Trophoblast cell (in vitro differentiated cells and primary cell): ENCODE results near the gene TMEM150C.

Source experiments
- DNase-seq, 2 donors: peaks; one replicate each; pipeline ENCODE4 v3.0.0-alpha.2; 2016
- H2AFZ ChIP-seq: 2 replicates; pipeline ENCODE4 v1.6.1; 2013; ENCODE audit warnings: low read length, moderate library complexity, mild to moderate bottlenecking; ENCODE audit not compliant: insufficient read depth, poor library complexity
- H2AK5ac ChIP-seq: 2 replicates; pipeline ENCODE4 v1.6.1; 2013; ENCODE audit warnings: mild to moderate bottlenecking, low read length
- H2BK120ac ChIP-seq: 2 replicates; pipeline ENCODE4 v1.6.1; 2013; ENCODE audit warnings: low read length, mild to moderate bottlenecking, moderate library complexity; ENCODE audit not compliant: insufficient read depth, poor library complexity
- H2BK12ac ChIP-seq: 2 replicates; pipeline ENCODE4 v1.6.1; 2013; ENCODE audit warnings: mild to moderate bottlenecking, low read length, moderate library complexity
- H2BK5ac ChIP-seq: 2 replicates; pipeline ENCODE4 v1.6.1; 2013; ENCODE audit warnings: low read length, low read depth, moderate library complexity, mild to moderate bottlenecking; ENCODE audit not compliant: poor library complexity
- H3K14ac ChIP-seq: 2 replicates; pipeline ENCODE4 v1.6.1; 2013; ENCODE audit warnings: mild to moderate bottlenecking, low read length
- H3K18ac ChIP-seq: 2 replicates; pipeline ENCODE4 v1.6.1; 2013; ENCODE audit warnings: mild to moderate bottlenecking, low read length
- H3K23ac ChIP-seq: 2 replicates; pipeline ENCODE4 v1.6.1; 2013; ENCODE audit warnings: low read length
- H3K27ac ChIP-seq: 2 replicates; pipeline ENCODE4 v1.5.1; 2013; ENCODE audit warnings: low read depth, mild to moderate bottlenecking, inconsistent platforms, low read length, moderate library complexity
- H3K27me3 ChIP-seq: 2 replicates; pipeline ENCODE4 v1.6.1; 2013; ENCODE audit warnings: inconsistent platforms, mild to moderate bottlenecking, low read length, moderate library complexity; ENCODE audit not compliant: insufficient read depth
- H3K36me3 ChIP-seq, 2 experiments: 1 replicate in 1 of 2; 2 replicates in 1 of 2; pipeline ENCODE4 v1.6.1; 2013; ENCODE audit warnings: low read length in 2 of 2, mild to moderate bottlenecking in 2 of 2, moderate library complexity in 1 of 2; ENCODE audit not compliant: insufficient read depth in 2 of 2, control insufficient read depth in 1 of 2
- H3K4ac ChIP-seq: 2 replicates; pipeline ENCODE4 v1.6.1; 2013; ENCODE audit warnings: low read depth, mild to moderate bottlenecking, low read length, moderate library complexity
- H3K4me1 ChIP-seq, 2 experiments: 1 replicate in 1 of 2; 2 replicates in 1 of 2; pipeline ENCODE4 v1.6.1; 2013; ENCODE audit warnings: low read length in 2 of 2, mild to moderate bottlenecking in 2 of 2, moderate library complexity in 1 of 2; ENCODE audit not compliant: insufficient read depth in 2 of 2, control insufficient read depth in 1 of 2
- H3K4me2 ChIP-seq: 2 replicates; pipeline ENCODE4 v1.6.1; 2013; ENCODE audit warnings: inconsistent platforms, mild to moderate bottlenecking, low read length, moderate library complexity
- H3K4me3 ChIP-seq: 2 replicates; pipeline ENCODE4 v1.5.1; 2013; ENCODE audit warnings: mild to moderate bottlenecking, low read depth, low read length, inconsistent platforms
- H3K79me1 ChIP-seq: one replicate; pipeline ENCODE4 v1.6.1; 2013; ENCODE audit warnings: low read length
- H3K79me2 ChIP-seq: 2 replicates; pipeline ENCODE4 v1.6.1; 2013; ENCODE audit warnings: low read length, mild to moderate bottlenecking; ENCODE audit not compliant: control insufficient read depth, insufficient read depth, poor library complexity
- H3K9ac ChIP-seq: 2 replicates; pipeline ENCODE4 v1.6.1; 2013; ENCODE audit warnings: mild to moderate bottlenecking, low read length
- H3K9me3 ChIP-seq: 2 replicates; pipeline ENCODE4 v1.6.1; 2013; ENCODE audit warnings: low read depth, mild to moderate bottlenecking, control low read depth, inconsistent platforms, low read length; ENCODE audit not compliant: insufficient read depth
- H4K12ac ChIP-seq: 2 replicates; pipeline ENCODE4 v1.6.1; 2013; ENCODE audit warnings: low read depth, mild to moderate bottlenecking, low read length, moderate library complexity
- H4K8ac ChIP-seq: 2 replicates; pipeline ENCODE4 v1.6.1; 2013; ENCODE audit warnings: low read depth, mild to moderate bottlenecking, low read length, moderate library complexity
- H4K91ac ChIP-seq: one replicate; pipeline ENCODE4 v1.6.1; 2013; ENCODE audit warnings: low read depth, mild to moderate bottlenecking, low read length, moderate library complexity
- WGBS: extraction: QIAGEN DNeasy Blood & Tissue Kit; methylation state at CpG from one replicate; pipeline ENCODE4 v1.1.7; 2013; ENCODE audit warnings: missing lambda C conversion rate; ENCODE audit not compliant: insufficient read length, insufficient coverage; ENCODE audit errors: extremely low coverage; 5-methylcytosine and 5-hydroxymethylcytosine counted together

Gene TMEM150C

DNA sequence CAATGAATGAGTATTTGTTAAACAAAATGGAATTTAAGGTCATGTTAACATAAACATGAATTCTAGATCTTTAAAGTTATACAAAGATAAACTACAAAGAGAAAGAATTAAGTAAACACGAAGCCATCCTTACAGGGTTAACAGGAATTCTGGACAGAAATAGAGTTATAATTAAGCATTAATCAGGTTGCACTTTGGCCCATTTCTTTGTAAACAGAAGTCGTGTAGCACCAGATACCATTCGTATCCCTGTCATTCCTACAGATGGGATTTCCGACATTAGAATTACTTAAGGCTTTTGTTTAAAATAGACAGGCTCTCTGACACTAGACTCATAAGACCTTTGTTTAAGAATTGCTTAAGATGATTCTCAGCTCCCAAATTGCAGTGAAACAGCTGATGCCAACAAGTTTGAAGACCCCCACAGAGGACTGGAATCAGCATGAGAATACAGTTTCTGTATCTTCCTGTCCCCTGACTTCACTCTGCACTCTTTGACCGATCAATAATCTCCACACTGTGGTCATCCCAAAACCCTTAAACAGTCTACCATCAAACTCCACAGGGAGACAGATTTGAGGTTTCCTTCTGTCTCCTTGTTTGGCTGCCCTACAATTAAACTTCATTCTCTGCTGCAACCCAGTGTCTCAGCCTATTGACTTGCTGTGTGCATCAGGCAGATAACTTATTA lies 22.3 kb upstream of the TMEM150C start:
- no peak overlapping the region for H2BK12ac ChIP-seq
- H3K9me3 ChIP-seq, result no peaks in the 10 kb centered on the region
- H2BK5ac ChIP-seq, result no peak overlapping the region
- no peak overlapping the region for H3K23ac ChIP-seq
- H3K9ac ChIP-seq, result no peak overlapping the region
- H3K4me2 ChIP-seq, result no peak overlapping the region
- no peak overlapping the region for H3K14ac ChIP-seq
- no peak for DNase-seq
- no peak overlapping the region for H3K4me3 ChIP-seq
- no peak overlapping the region for H3K18ac ChIP-seq
- H2AFZ ChIP-seq, result no peak overlapping the region
- no peak overlapping the region for H4K8ac ChIP-seq
- no peak overlapping the region for H4K91ac ChIP-seq
- no peaks in the 10 kb centered on the region for H3K36me3 ChIP-seq
- H3K27ac ChIP-seq, result no peak overlapping the region
- H3K4me1 ChIP-seq, result peaks cover 4% of the 10 kb centered on the region in 2 experiments
- H4K12ac ChIP-seq, result no peak overlapping the region
- no peak overlapping the region for H3K4ac ChIP-seq
- WGBS, result no CpG with 5 or more reads among the region's 5 CpGs
- H3K79me2 ChIP-seq, result no peaks in the 10 kb centered on the region
- H3K79me1 ChIP-seq, result no peaks in the 10 kb centered on the region
- no peaks in the 10 kb centered on the region for H3K27me3 ChIP-seq
- no peak overlapping the region for H2AK5ac ChIP-seq
- H2BK120ac ChIP-seq, result no peak overlapping the region

DNA sequence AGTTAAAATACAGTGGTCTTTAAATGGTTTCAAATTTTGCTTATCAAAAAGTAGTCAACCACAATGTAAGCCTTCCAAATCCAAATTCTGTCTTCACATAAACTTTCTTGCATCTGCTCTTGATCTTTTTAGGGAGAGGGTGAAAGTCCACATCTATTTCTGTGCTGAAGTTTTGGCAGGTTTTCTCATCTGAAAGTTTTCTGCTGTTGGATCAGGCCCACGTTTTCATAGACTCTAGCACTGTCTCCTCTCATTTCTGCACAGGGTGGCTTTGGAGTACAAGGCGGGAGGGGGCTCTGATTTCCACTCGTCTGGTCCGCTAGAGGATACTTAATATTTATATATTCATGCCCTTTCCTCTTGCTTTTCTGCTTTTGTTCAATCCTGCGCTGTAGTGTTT lies 18.1 kb upstream of the TMEM150C start:
- Histone ChIP-seq H3K27ac (no peak overlapping the region), H3K36me3 (no peaks in the 10 kb centered on the region), H3K79me2 (no peaks in the 10 kb centered on the region), H2BK12ac (no peak overlapping the region), H3K9ac (no peak overlapping the region), H2BK5ac (no peak overlapping the region), H4K8ac (no peak overlapping the region), H3K23ac (no peak overlapping the region), H3K4me1 (no peaks in the 10 kb centered on the region), H4K91ac (no peak overlapping the region), H2BK120ac (no peak overlapping the region), H3K4me2 (no peak overlapping the region), H2AFZ (no peak overlapping the region), H3K79me1 (no peaks in the 10 kb centered on the region), H3K4me3 (no peak overlapping the region), H4K12ac (no peak overlapping the region), H2AK5ac (no peak overlapping the region), H3K18ac (no peak overlapping the region), H3K14ac (no peak overlapping the region), H3K9me3 (no peaks in the 10 kb centered on the region), H3K27me3 (no peaks in the 10 kb centered on the region), H3K4ac (no peak overlapping the region)
- WGBS, result no CpG with 5 or more reads among the region's 5 CpGs
- DNase-seq, result no peak

DNA sequence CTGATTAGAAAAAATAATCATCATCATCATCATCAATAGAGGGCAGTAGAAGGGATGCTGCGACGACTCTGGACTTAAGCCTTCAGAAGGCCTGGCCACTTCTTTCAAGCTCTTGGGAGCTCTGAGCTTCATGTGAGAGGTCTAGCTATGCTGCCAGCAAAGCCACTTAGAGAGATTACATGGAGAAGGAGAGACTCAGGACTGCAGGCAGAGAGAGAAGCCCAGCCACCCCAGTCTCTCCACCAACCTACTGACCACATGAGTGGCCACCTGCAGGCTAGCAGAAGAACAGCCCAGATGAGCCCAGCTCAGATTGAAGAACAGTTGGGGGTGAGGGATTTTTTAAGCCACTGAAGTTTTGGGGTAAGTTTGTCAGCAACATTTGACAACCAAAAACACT lies 17.1 kb upstream of the TMEM150C start:
- Histone ChIP-seq H3K9ac (no peak overlapping the region), H3K79me2 (no peaks in the 10 kb centered on the region), H3K79me1 (no peaks in the 10 kb centered on the region), H2BK5ac (no peak overlapping the region), H4K91ac (no peak overlapping the region), H3K4ac (no peak overlapping the region), H4K12ac (no peak overlapping the region), H3K18ac (no peak overlapping the region), H3K27me3 (no peaks in the 10 kb centered on the region), H3K23ac (no peak overlapping the region), H3K27ac (no peak overlapping the region), H3K4me1 (no peaks in the 10 kb centered on the region), H3K9me3 (no peaks in the 10 kb centered on the region), H3K4me2 (no peak overlapping the region), H2BK120ac (no peak overlapping the region), H2AFZ (no peak overlapping the region), H3K36me3 (no peaks in the 10 kb centered on the region), H2BK12ac (no peak overlapping the region), H2AK5ac (no peak overlapping the region), H4K8ac (no peak overlapping the region), H3K4me3 (no peak overlapping the region), H3K14ac (no peak overlapping the region)
- WGBS, result no CpG with 5 or more reads among the region's 2 CpGs
- DNase-seq, result peak in 1 of 2 donors; percentile 29

DNA sequence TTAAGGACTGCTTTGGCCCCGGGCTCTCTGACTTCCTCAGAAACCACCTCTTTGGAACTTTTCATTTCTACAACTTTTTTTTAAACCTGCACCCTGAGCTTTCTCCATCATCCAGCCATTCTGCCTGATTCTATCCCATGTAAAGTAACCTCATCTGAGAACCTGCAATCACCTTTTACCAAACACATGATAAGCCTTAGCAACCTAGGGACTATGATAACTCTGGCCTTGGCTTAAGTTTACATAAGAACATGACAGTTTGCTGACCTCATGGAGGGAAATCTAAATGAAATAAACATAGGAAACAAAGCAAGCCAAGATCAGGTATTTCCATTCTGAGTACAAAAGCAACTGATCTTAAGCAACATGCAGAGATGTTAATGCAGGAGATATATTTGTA lies 15.7 kb upstream of the TMEM150C start:
- H4K8ac ChIP-seq, result no peak overlapping the region
- no peak overlapping the region for H3K9ac ChIP-seq
- no peak overlapping the region for H2BK120ac ChIP-seq
- no peak overlapping the region for H2AK5ac ChIP-seq
- no peak overlapping the region for H3K18ac ChIP-seq
- no peak overlapping the region for H4K91ac ChIP-seq
- no peak overlapping the region for H3K23ac ChIP-seq
- no peak overlapping the region for H3K4me2 ChIP-seq
- no peaks in the 10 kb centered on the region for H3K79me2 ChIP-seq
- no peak overlapping the region for H2AFZ ChIP-seq
- no peaks in the 10 kb centered on the region for H3K4me1 ChIP-seq
- no peak overlapping the region for H3K4ac ChIP-seq
- no peaks in the 10 kb centered on the region for H3K27me3 ChIP-seq
- no CpG with 5 or more reads among the region's 1 CpG for WGBS
- no peak for DNase-seq
- no peaks in the 10 kb centered on the region for H3K9me3 ChIP-seq
- no peak overlapping the region for H3K4me3 ChIP-seq
- H3K14ac ChIP-seq, result no peak overlapping the region
- H2BK5ac ChIP-seq, result no peak overlapping the region
- no peak overlapping the region for H3K27ac ChIP-seq
- no peak overlapping the region for H2BK12ac ChIP-seq
- no peaks in the 10 kb centered on the region for H3K36me3 ChIP-seq
- H3K79me1 ChIP-seq, result no peaks in the 10 kb centered on the region
- H4K12ac ChIP-seq, result no peak overlapping the region
